NCI-H774 (cell line): ENCODE measurements around the gene THAP8.
A peak's percentile ranks its signal among the peaks of the same experiment; 100 is the strongest.
"Not testable (repeated sequence)": the region's sequence is repeated elsewhere in the genome, so short reads cannot be mapped to it uniquely, and the experiment has no call there.

Experiments used
- DNase-seq: peaks from one replicate; lab custom pipeline; 2025; lab: John Stamatoyannopoulos, UW

The THAP8 gene

GRCh38 chr19:36068810-36069499 is 14.9 kb upstream of the THAP8 start:
- DNase-seq = not testable (repeated sequence)

- no peak for DNase-seq
These were observed 13.6 kb upstream of the THAP8 start for GRCh38 chr19:36067681-36068080.

GRCh38 chr19:36064826-36065225 is 10.7 kb upstream of the THAP8 start:
- no peak for DNase-seq

GRCh38 chr19:36061367-36061766 is 7.3 kb upstream of the THAP8 start:
- no peak for DNase-seq

- no peak for DNase-seq
These were observed 6.3 kb upstream of the THAP8 start for GRCh38 chr19:36060430-36060829.

- no peak for DNase-seq
These were observed 5.3 kb upstream of the THAP8 start for GRCh38 chr19:36059180-36059910.

- DNase-seq = no peak
These were observed 4.5 kb upstream of the THAP8 start for GRCh38 chr19:36058481-36059179.

GRCh38 chr19:36054733-36055686 is 925 bp upstream of the THAP8 start, which contains the start of gene WDR62:
TSS of gene WDR62 (plus strand) at chr19:36054897. CDS start at chr19:36054972, 75 bp downstream.
- DNase-seq = peak; percentile 91

GRCh38 chr19:36051637-36052036 is 2.4 kb downstream of the THAP8 start:
- no peak for DNase-seq

GRCh38 chr19:36051236-36051635 is 2.8 kb downstream of the THAP8 start:
- DNase-seq = no peak

- DNase-seq = no peak
These were observed 4.9 kb downstream of the THAP8 start for GRCh38 chr19:36049080-36049698.

GRCh38 chr19:36047835-36048234 is 6.2 kb downstream of the THAP8 start:
- no peak for DNase-seq

- no peak for DNase-seq
These were observed 7.5 kb downstream of the THAP8 start for GRCh38 chr19:36046443-36047050.

GRCh38 chr19:36043952-36044351 is 10.1 kb downstream of the THAP8 start:
- DNase-seq = no peak

- DNase-seq = no peak
These were observed 12.3 kb downstream of the THAP8 start for GRCh38 chr19:36041831-36042230.

GRCh38 chr19:36041092-36041491 is 13.0 kb downstream of the THAP8 start:
- not testable (repeated sequence) for DNase-seq

- no peak for DNase-seq
These were observed 13.6 kb downstream of the THAP8 start for GRCh38 chr19:36040495-36040894.

- DNase-seq = peak; percentile 16
These were observed 21.6 kb downstream of the THAP8 start, which contains the start of gene CLIP3 for GRCh38 chr19:36032251-36033104. TSS of gene CLIP3 (minus strand) at chr19:36032873. CDS start at chr19:36032357, 516 bp downstream.

GRCh38 chr19:36031308-36031707 is 22.8 kb downstream of the THAP8 start:
- no peak for DNase-seq
